Glutamatergic neuron (in vitro differentiated cells): ENCODE data around the gene TXNRD1. TPM values are rescaled to one million over a fixed set of nuclear protein-coding genes. Genes with fewer than 3 reads are reported as not detected.

Experiments
- DNase-seq: peaks from one replicate; pipeline ENCODE4 v3.0.0; 2022
- H3K27ac Mint-ChIP-seq: one replicate; pipeline ENCODE4 v1.8.0; 2020; ENCODE audit warnings: mild to moderate bottlenecking, mixed read lengths, inconsistent platforms; ENCODE audit not compliant: unreplicated experiment
- H3K27me3 Mint-ChIP-seq: one replicate; pipeline ENCODE4 v1.8.0; 2020; ENCODE audit warnings: mild to moderate bottlenecking, moderate library complexity, mixed read lengths, inconsistent platforms; ENCODE audit not compliant: unreplicated experiment
- H3K36me3 Mint-ChIP-seq: one replicate; pipeline ENCODE4 v1.8.0; 2020; ENCODE audit warnings: mild to moderate bottlenecking, mixed read lengths, inconsistent platforms; ENCODE audit not compliant: unreplicated experiment
- H3K4me1 Mint-ChIP-seq: one replicate; pipeline ENCODE4 v1.8.0; 2020; ENCODE audit warnings: mild to moderate bottlenecking, low read depth, mixed read lengths, inconsistent platforms; ENCODE audit not compliant: unreplicated experiment
- H3K4me3 Mint-ChIP-seq: one replicate; pipeline ENCODE4 v1.8.0; 2020; ENCODE audit warnings: mild to moderate bottlenecking, mixed read lengths, inconsistent platforms; ENCODE audit not compliant: unreplicated experiment
- H3K9me3 Mint-ChIP-seq: one replicate; pipeline ENCODE4 v1.8.0; 2020; ENCODE audit warnings: mild to moderate bottlenecking, moderate library complexity, mixed read lengths, inconsistent platforms; ENCODE audit not compliant: unreplicated experiment
- CTCF ChIP-seq: fragments of 200-600 bp; sonication (generic); IDR thresholded peaks from one replicate; pipeline ENCODE4 v1.5.0; 2021; ENCODE audit not compliant: partially characterized antibody, unreplicated experiment
- total RNA-seq: library from RNA; stranded (reverse); fragmentation: NEBNext Ultra II Directional; extraction: Animal tissue kit (Norgen Biotek cat#: 25700); gene quantifications from one replicate; pipeline ENCODE4 v1.2.1, GENCODE V29; 2021; ENCODE audit not compliant: unreplicated experiment

Gene TXNRD1
- total RNA-seq, 1 donor from 2014 or later, result 81.1 TPM

GRCh38 chr12:104378427-104378826 is 162.8 kb downstream of the TXNRD1 start:
- DNase-seq, result no peak
- Mint-ChIP-seq H3K4me3 (no peak overlapping the region), H3K27me3 (no peaks in the 10 kb centered on the region), H3K4me1 (no peaks in the 10 kb centered on the region), H3K36me3 (no peaks in the 10 kb centered on the region), H3K9me3 (peaks cover 2% of the 10 kb centered on the region), H3K27ac (no peak overlapping the region)
- no peak for TF ChIP-seq CTCF

DNA sequence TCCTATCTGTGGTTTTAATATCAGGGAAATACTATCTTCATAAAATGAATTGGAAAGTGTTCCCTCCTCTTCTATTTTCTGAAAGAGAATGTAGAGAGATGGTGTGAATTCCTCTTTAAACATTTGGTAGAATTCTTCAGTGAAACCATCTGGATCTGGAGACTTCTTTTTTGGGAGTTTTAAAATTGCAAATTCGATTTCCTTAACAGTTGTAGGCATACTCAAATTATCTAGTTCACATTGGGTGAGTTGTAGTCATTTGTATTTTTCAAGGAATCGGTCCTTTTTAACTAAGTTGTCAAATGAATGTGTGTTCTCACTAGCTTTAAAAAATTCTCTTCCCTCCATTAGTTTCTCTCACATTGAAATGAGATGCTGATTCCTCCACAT is 165.8 kb downstream of the TXNRD1 start:
- TF ChIP-seq CTCF, result no peak
- Mint-ChIP-seq H3K27me3 (no peaks in the 10 kb centered on the region), H3K4me1 (no peaks in the 10 kb centered on the region), H3K9me3 (peaks cover under 1% of the 10 kb centered on the region), H3K4me3 (no peak overlapping the region), H3K27ac (no peak overlapping the region), H3K36me3 (no peaks in the 10 kb centered on the region)
- DNase-seq, result no peak

- Mint-ChIP-seq H3K36me3 (no peaks in the 10 kb centered on the region), H3K4me1 (no peaks in the 10 kb centered on the region), H3K27ac (no peak overlapping the region), H3K27me3 (no peaks in the 10 kb centered on the region), H3K4me3 (no peak overlapping the region), H3K9me3 (no peaks in the 10 kb centered on the region)
- peak; percentile 83 for DNase-seq
- peak; percentile 93 for TF ChIP-seq CTCF
Measured at GRCh38 chr12:104381731-104382480, 166.3 kb downstream of the TXNRD1 start.

GRCh38 chr12:104384141-104384880 is 168.7 kb downstream of the TXNRD1 start:
- TF ChIP-seq CTCF, result no peak
- no peaks in the 10 kb centered on the region for H3K9me3 Mint-ChIP-seq

DNA sequence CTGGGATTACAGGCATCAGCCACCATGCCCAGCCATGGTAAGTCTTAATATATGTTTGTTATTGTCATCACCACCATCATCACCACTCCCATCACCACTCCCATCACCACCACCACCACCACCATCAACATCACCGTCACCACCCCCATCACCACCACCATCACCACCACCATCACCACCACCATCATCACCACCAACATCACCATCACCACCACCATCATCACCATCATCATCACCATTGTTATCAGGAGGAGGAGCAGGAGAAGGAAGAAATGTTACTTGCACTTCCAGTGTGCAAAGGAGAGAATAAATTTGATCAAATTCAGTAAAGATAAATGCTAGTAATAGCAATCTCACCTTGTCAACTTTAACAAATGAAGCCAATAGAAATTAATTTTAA is 169.9 kb downstream of the TXNRD1 start:
- no peak for TF ChIP-seq CTCF
- Mint-ChIP-seq H3K36me3 (no peaks in the 10 kb centered on the region), H3K4me1 (no peaks in the 10 kb centered on the region), H3K27me3 (no peaks in the 10 kb centered on the region), H3K27ac (no peak overlapping the region), H3K4me3 (no peak overlapping the region), H3K9me3 (no peaks in the 10 kb centered on the region)
- no peak for DNase-seq

More at GRCh38 chr12:104384141-104384880, 168.7 kb downstream of the TXNRD1 start:
- no peak for DNase-seq
- Mint-ChIP-seq H3K27ac (no peak overlapping the region), H3K27me3 (no peaks in the 10 kb centered on the region), H3K4me1 (no peaks in the 10 kb centered on the region), H3K36me3 (no peaks in the 10 kb centered on the region), H3K4me3 (no peak overlapping the region)
